Sigmoid colon (tissue), 7 donors: ENCODE results near the gene PIAS2. TPM values are rescaled to one million over a fixed set of nuclear protein-coding genes. Genes with fewer than 3 reads are reported as not detected.
"Not testable (repeated sequence)": the region's sequence is repeated elsewhere in the genome, so short reads cannot be mapped to it uniquely, and the experiment has no call there.

Experiments
- DNase-seq: peaks from one replicate; pipeline ENCODE4 v3.0.0-alpha.2; 2019
- H3K27ac ChIP-seq, 4 donors: fragments of 200-600 bp; sonication (generic); one replicate each; pipeline ENCODE4 v1.5.1; 2016 to 2019; ENCODE audit warnings: mild to moderate bottlenecking in 1 of 4
- H3K27me3 ChIP-seq, 3 donors: fragments of 200-600 bp; sonication (generic); one replicate each; pipeline ENCODE4 v1.5.1; 2019; ENCODE audit warnings: mild to moderate bottlenecking in 1 of 3
- H3K36me3 ChIP-seq, 4 donors: fragments of 200-600 bp; sonication (generic); one replicate each; pipeline ENCODE4 v1.5.1; 2016 to 2019
- H3K4me1 ChIP-seq, 4 donors: fragments of 200-600 bp; sonication (generic); one replicate each; pipeline ENCODE4 v1.5.1; 2017 to 2019
- H3K4me3 ChIP-seq, 4 donors: fragments of 200-600 bp; sonication (generic); one replicate each; pipeline ENCODE4 v1.5.1; 2017 to 2019; ENCODE audit warnings: mild to moderate bottlenecking in 2 of 4, moderate library complexity in 1 of 4
- H3K9me3 ChIP-seq, 4 donors: fragments of 200-600 bp in 3 of 4; sonication (generic) in 3 of 4; one replicate each; pipeline versions ENCODE4 v1.5.1 to v1.6.1; 2013 to 2019
- EP300 ChIP-seq, 4 donors: sonication (generic); formaldehyde crosslinking; IDR thresholded peaks; one replicate each; pipeline ENCODE4 v1.6.1; 2017; ENCODE audit warnings: antibody characterized with exemption in 4 of 4
- POLR2A ChIP-seq, 2 donors: fragments of 450-650 bp; IDR thresholded peaks; one replicate each; pipeline ENCODE4 v1.6.1; 2016; ENCODE audit warnings: antibody characterized with exemption in 2 of 2, mild to moderate bottlenecking in 2 of 2, moderate library complexity in 2 of 2
- POLR2AphosphoS5 ChIP-seq, 4 donors: sonication (generic); formaldehyde crosslinking; IDR thresholded peaks; one replicate each; pipeline ENCODE4 v1.6.1; 2017; ENCODE audit warnings: antibody characterized with exemption in 4 of 4
- WGBS, 2 donors: extraction: QIAGEN DNeasy Blood & Tissue Kit; methylation state at CpG; one replicate each; pipeline ENCODE4 v1.1.7; 2013; 5-methylcytosine and 5-hydroxymethylcytosine counted together
- intact Hi-C: fragments of 100-400 bp; cut with DNase I; formaldehyde crosslinking; loops from one replicate; pipeline ENCODE4 v1.15.1; 2023
- polyA plus RNA-seq, 3 donors: library from polyadenylated mRNA; stranded (reverse); fragments of 200-250 nt; gene quantifications; one replicate each; pipeline ENCODE4 v1.2.3, GENCODE V29; 2013
- total RNA-seq, 4 donors: library from RNA; depleted of rRNA; stranded (reverse); fragments of >200 nt; gene quantifications; one replicate each; pipeline ENCODE4 v1.1.0, GENCODE V29; 2016
- TF ChIP-seq, protein P1 (sequence below), 4 experiments: fragments of 450-650 bp in 3 of 4; fragments of 200-600 bp in 1 of 4; IDR thresholded peaks; one replicate each; pipeline ENCODE4 v1.5.1; 2016 to 2019; ENCODE audit warnings: antibody characterized with exemption in 4 of 4, mild to moderate bottlenecking in 3 of 4, moderate library complexity in 2 of 4
- donor health status: healthy with polysubstance abuse.
- donor health status: Bipolar disorder and iron deficiency.
- donor health status: healthy.

Gene PIAS2
- total and polyA plus RNA-seq, 7 donors = 5.5 to 36.6 (median 30.0) TPM

DNA sequence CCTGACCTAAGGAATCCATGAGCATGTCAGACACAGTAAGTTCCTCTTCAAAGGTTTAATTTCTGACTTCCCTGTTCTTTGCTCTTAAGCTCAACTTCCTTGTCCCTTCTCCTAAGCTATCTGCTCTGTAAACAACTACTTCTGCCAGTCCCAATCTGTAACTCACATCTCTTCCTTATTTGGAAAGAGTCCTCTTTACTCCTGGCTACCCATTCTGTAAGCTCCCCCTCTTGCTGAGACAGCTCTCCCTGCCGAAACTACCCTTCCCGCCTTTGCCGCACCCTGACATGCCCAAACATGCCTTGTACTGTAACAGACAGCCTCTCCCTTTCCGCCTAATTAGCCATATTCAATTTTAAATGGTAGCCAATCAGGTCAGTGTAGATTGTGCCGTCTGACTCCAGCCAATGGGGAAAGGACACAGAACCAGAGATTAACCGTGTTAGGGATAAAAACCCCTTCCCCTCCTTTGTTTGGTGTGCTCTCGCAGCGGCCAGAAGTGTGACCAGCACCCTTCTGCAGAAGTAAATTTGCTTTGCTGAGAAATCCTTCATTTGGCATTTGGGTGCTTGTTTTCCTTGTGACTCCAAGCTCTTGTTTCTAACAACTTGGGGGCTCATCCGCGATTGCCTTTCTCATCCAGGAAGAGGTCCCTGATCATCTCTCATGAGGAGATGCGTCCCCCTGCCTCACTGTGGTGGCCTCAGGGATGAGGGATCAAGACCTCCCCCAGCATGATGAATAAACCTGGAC, 49.0 kb downstream of the PIAS2 start:
- Histone ChIP-seq H3K4me3 (no peak overlapping the region), H3K27ac (no peak overlapping the region), H3K36me3 (peaks cover 0 to 7% (median 0%) of the 10 kb centered on the region in 4 donors), H3K4me1 (no peaks in the 10 kb centered on the region), H3K9me3 (peaks cover 5 to 10% (median 8%) of the 10 kb centered on the region in 4 donors), H3K27me3 (no peaks in the 10 kb centered on the region)
- TF ChIP-seq EP300 (IDR thresholded peaks at IDR 0.05) (no peak), POLR2A (IDR thresholded peaks at IDR 0.05) (no peak), POLR2AphosphoS5 (IDR thresholded peaks at IDR 0.05) (no peak)
- TF ChIP-seq, protein P1, sequence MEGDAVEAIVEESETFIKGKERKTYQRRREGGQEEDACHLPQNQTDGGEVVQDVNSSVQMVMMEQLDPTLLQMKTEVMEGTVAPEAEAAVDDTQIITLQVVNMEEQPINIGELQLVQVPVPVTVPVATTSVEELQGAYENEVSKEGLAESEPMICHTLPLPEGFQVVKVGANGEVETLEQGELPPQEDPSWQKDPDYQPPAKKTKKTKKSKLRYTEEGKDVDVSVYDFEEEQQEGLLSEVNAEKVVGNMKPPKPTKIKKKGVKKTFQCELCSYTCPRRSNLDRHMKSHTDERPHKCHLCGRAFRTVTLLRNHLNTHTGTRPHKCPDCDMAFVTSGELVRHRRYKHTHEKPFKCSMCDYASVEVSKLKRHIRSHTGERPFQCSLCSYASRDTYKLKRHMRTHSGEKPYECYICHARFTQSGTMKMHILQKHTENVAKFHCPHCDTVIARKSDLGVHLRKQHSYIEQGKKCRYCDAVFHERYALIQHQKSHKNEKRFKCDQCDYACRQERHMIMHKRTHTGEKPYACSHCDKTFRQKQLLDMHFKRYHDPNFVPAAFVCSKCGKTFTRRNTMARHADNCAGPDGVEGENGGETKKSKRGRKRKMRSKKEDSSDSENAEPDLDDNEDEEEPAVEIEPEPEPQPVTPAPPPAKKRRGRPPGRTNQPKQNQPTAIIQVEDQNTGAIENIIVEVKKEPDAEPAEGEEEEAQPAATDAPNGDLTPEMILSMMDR (IDR thresholded peaks at IDR 0.05) = no peak
- no peak for DNase-seq
- WGBS, 2 donors = 93 to 95% methylated on average over 11 of the region's 11 CpGs
- intact Hi-C loops = no loop called here

DNA sequence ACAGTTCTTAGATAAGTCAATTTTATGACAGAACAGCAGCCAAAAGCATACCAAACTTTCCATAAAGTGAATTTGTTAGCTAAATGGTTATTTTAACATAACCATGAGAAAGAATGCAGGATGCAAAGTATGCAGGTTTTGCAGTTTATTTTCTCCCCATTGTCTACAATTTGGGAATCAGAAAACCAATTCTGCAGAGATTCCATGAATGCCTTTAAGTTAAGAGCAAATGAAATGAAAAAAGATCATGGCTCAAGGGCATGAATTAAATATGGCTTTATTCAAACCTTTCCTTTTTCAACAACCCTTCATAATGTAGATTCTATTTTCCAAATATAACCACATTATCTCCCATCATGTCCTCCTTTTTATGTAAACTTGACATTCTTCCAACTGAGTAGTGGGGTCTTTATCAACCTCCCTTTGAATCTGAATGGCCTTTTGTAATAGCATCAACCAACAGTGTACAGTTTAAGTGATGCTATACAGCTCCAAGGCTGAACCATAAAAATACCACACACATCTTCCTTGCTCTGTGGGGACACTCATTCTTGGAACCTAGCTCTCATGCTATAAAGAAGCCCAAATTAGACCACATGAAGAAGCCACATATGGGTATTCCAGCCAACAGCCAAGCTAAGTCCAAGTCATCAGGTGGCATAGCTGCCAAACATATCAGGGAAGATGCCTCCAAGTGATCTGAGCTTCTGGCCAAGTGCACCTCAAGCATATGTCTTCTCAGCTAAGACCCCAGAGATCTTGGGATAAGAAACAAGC, 49.8 kb downstream of the PIAS2 start:
- no peak overlapping the region for H3K4me3 ChIP-seq
- no peak overlapping the region for H3K27ac ChIP-seq
- peaks cover 5 to 10% (median 8%) of the 10 kb centered on the region in 4 donors for H3K9me3 ChIP-seq
- no peak for DNase-seq
- H3K27me3 ChIP-seq = no peaks in the 10 kb centered on the region
- intact Hi-C loops = no loop called here
- peaks cover 0 to 7% (median 0%) of the 10 kb centered on the region in 4 donors for H3K36me3 ChIP-seq
- no peak for TF ChIP-seq POLR2A (IDR thresholded peaks at IDR 0.05)
- TF ChIP-seq EP300 (IDR thresholded peaks at IDR 0.05) = no peak
- TF ChIP-seq, protein P1 (IDR thresholded peaks at IDR 0.05) = no peak
- no peak for TF ChIP-seq POLR2AphosphoS5 (IDR thresholded peaks at IDR 0.05)
- no peaks in the 10 kb centered on the region for H3K4me1 ChIP-seq

- no peaks in the 10 kb centered on the region for H3K4me1 ChIP-seq
- intact Hi-C loops = no loop called here
- no peaks in the 10 kb centered on the region for H3K27me3 ChIP-seq
- TF ChIP-seq, protein P1 (IDR thresholded peaks at IDR 0.05) = no peak
- no peak for TF ChIP-seq EP300 (IDR thresholded peaks at IDR 0.05)
- TF ChIP-seq POLR2A (IDR thresholded peaks at IDR 0.05) = no peak
- no peak for TF ChIP-seq POLR2AphosphoS5 (IDR thresholded peaks at IDR 0.05)
- no peak overlapping the region for H3K27ac ChIP-seq
- H3K4me3 ChIP-seq = no peak overlapping the region
- DNase-seq = no peak
- 91 to 92% methylated on average over 2 of the region's 2 CpGs for WGBS, 2 donors
- H3K9me3 ChIP-seq = peaks cover 5 to 10% (median 8%) of the 10 kb centered on the region in 4 donors
- peaks cover 0 to 7% (median 0%) of the 10 kb centered on the region in 4 donors for H3K36me3 ChIP-seq
These were observed 50.8 kb downstream of the PIAS2 start for GRCh38 chr18:46866523-46866922.

DNA sequence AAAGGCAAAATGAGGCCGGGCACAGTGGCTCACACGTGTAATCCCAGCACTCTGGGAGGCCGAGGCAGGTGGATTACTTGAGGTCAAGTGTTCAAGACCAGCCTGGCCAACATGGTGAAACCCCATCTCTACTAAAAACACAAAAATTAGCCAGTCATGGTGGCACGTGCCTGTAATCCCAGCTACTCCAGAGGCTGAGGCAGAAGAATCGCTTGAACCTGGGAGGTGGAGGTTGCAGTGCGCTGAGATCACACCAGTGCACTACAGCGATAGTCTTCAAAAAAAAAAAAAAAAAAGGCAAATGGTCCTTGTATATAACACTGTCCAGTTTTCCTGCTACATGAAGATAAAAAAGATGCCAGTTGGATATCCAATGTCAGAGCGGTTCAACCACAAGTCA, 52.1 kb downstream of the PIAS2 start:
- H3K4me3 ChIP-seq, DNase-seq, H3K27ac ChIP-seq, intact Hi-C loops, H3K27me3 ChIP-seq, H3K4me1 ChIP-seq, H3K36me3 ChIP-seq: not testable (repeated sequence)
- H3K9me3 ChIP-seq = peaks cover 5 to 10% (median 8%) of the 10 kb centered on the region in 4 donors
- WGBS, 2 donors = 96% methylated on average over 8 of the region's 8 CpGs

DNA sequence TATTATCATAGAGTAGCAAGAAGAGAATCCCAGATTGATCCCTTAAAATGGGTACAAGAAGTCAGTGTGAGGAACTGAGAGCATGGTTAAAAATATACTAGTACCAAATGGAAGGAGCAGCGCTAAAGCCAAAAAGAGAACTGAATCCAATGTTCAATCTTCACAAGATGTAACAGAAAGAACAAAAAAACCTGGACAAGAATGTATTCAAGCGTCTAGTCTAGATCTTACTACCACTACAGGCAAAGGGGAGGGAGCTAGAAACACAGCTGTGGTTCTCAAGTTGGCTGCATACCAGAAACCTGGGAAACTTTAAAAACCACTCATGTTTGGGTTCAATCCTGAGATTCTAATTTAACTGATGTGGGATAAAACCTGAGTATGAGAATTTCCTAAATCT, 57.5 kb downstream of the PIAS2 start:
- DNase-seq = no peak
- intact Hi-C loops = no loop called here
- no peak for TF ChIP-seq EP300 (IDR thresholded peaks at IDR 0.05)

More for the DNA sequence above, 57.5 kb downstream of the PIAS2 start:
- no peaks in the 10 kb centered on the region for H3K36me3 ChIP-seq
- no peaks in the 10 kb centered on the region for H3K4me1 ChIP-seq
- no peaks in the 10 kb centered on the region for H3K27me3 ChIP-seq
- no peak overlapping the region for H3K27ac ChIP-seq
- no peaks in the 10 kb centered on the region for H3K9me3 ChIP-seq
- no peak overlapping the region for H3K4me3 ChIP-seq
- 70 to 87% methylated on average over 2 of the region's 2 CpGs for WGBS, 2 donors
